GM23338 (cell line): ENCODE data around the gene CDC25B. TPM values are rescaled to one million over a fixed set of nuclear protein-coding genes. Genes with fewer than 3 reads are reported as not detected.

ENCODE experiments used
- ATAC-seq: fragments of 200-7000 bp; cut with Tn5 transposase; 3 replicates; pipeline ENCODE4 v1.9.1; 2020
- DNase-seq: peaks from one replicate; pipeline ENCODE4 v3.0.0-alpha.2; 2015; ENCODE audit warnings: low spot score
- H2AFZ ChIP-seq: fragments of 200-600 bp; sonication (generic); 2 replicates; pipeline ENCODE4 v1.8.0; 2016; ENCODE audit warnings: antibody characterized with exemption, mild to moderate bottlenecking, moderate library complexity
- H3F3A ChIP-seq: fragments of 200-600 bp; sonication (generic); replicated peaks from 2 replicates; pipeline ENCODE4 v1.8.0; 2017; ENCODE audit warnings: antibody characterized with exemption, mixed run types, low read depth
- H3K27ac ChIP-seq: fragments of 200-600 bp; sonication (generic); 2 replicates; pipeline ENCODE4 v1.6.1; 2016; ENCODE audit warnings: low read depth
- H3K27me3 ChIP-seq: fragments of 200-600 bp; sonication (generic); 2 replicates; pipeline ENCODE4 v1.8.0; 2016; ENCODE audit warnings: mild to moderate bottlenecking, mixed run types, moderate library complexity; ENCODE audit not compliant: insufficient read depth
- H3K36me3 ChIP-seq: fragments of 200-600 bp; sonication (generic); 2 replicates; pipeline ENCODE4 v1.8.0; 2016; ENCODE audit warnings: mild to moderate bottlenecking; ENCODE audit not compliant: insufficient read depth
- H3K4me1 ChIP-seq: fragments of 200-600 bp; sonication (generic); 2 replicates; pipeline ENCODE4 v1.8.0; 2016; ENCODE audit warnings: mild to moderate bottlenecking, moderate library complexity; ENCODE audit not compliant: insufficient read depth
- H3K4me2 ChIP-seq: fragments of 200-600 bp; sonication (generic); 2 replicates; pipeline ENCODE4 v1.7.1; 2017; ENCODE audit warnings: mixed run types
- H3K4me3 ChIP-seq: fragments of 200-600 bp; sonication (generic); 2 replicates; pipeline ENCODE4 v1.6.1; 2016; ENCODE audit warnings: mixed run types
- H3K79me2 ChIP-seq: fragments of 200-600 bp; sonication (generic); replicated peaks from 2 replicates; pipeline ENCODE4 v1.8.0; 2017; ENCODE audit warnings: mild to moderate bottlenecking; ENCODE audit not compliant: insufficient read depth
- H3K9me2 ChIP-seq: fragments of 200-600 bp; sonication (generic); 2 replicates; pipeline ENCODE4 v1.8.0; 2017; ENCODE audit not compliant: insufficient read depth
- H4K20me1 ChIP-seq: fragments of 200-600 bp; sonication (generic); replicated peaks from 2 replicates; pipeline ENCODE4 v1.8.0; 2017; ENCODE audit warnings: mild to moderate bottlenecking; ENCODE audit not compliant: insufficient read depth
- H3K27ac Mint-ChIP-seq: 2 replicates; pipeline ENCODE4 v1.8.0; 2020; ENCODE audit warnings: inconsistent platforms, mild to moderate bottlenecking, moderate library complexity, mixed read lengths
- H3K27me3 Mint-ChIP-seq: 3 replicates; pipeline ENCODE4 v1.8.0; 2022; ENCODE audit warnings: low read depth, mild to moderate bottlenecking, moderate library complexity, mixed read lengths, inconsistent platforms; ENCODE audit not compliant: insufficient read depth, poor library complexity
- H3K36me3 Mint-ChIP-seq: 3 replicates; pipeline ENCODE4 v1.8.0; 2021; ENCODE audit warnings: low read depth, mild to moderate bottlenecking, inconsistent platforms, moderate library complexity, mixed read lengths
- H3K4me1 Mint-ChIP-seq: 3 replicates; pipeline ENCODE4 v1.8.0; 2020; ENCODE audit warnings: mild to moderate bottlenecking, inconsistent platforms, mixed read lengths
- H3K4me3 Mint-ChIP-seq: 3 replicates; pipeline ENCODE4 v1.8.0; 2021; ENCODE audit warnings: moderate library complexity, mild to moderate bottlenecking, inconsistent platforms, mixed read lengths
- H3K9me3 Mint-ChIP-seq: 3 replicates; pipeline ENCODE4 v1.8.0; 2020; ENCODE audit warnings: moderate library complexity, mild to moderate bottlenecking, inconsistent platforms, mixed read lengths
- CREB1 ChIP-seq: fragments of 250-450 bp; sonication (Bioruptor Pico); IDR thresholded peaks from 2 replicates; pipeline ENCODE4 v1.5.0; 2020; ENCODE audit warnings: low read depth, mild to moderate bottlenecking, moderate library complexity
- ETS1 ChIP-seq: IDR thresholded peaks from 2 replicates; pipeline ENCODE4 v1.6.1; 2016; ENCODE audit warnings: antibody characterized with exemption
- EZH2phosphoT487 ChIP-seq: fragments of 200-600 bp; sonication (generic); IDR thresholded peaks from one replicate; pipeline ENCODE4 v1.8.1; 2018; ENCODE audit warnings: antibody characterized with exemption; ENCODE audit not compliant: unreplicated experiment
- JUNB ChIP-seq: IDR thresholded peaks from one replicate; pipeline ENCODE4 v1.6.1; 2016; ENCODE audit warnings: antibody characterized with exemption; ENCODE audit not compliant: unreplicated experiment
- NANOG ChIP-seq: IDR thresholded peaks from 2 replicates; pipeline ENCODE4 v1.6.1; 2016; ENCODE audit warnings: antibody characterized with exemption, borderline replicate concordance
- POLR2AphosphoS5 ChIP-seq: IDR thresholded peaks from 2 replicates; pipeline ENCODE4 v1.6.1; 2016; ENCODE audit warnings: antibody characterized with exemption, low read depth
- ZNF114 ChIP-seq: fragments of 250-450 bp; sonication (Bioruptor Pico); IDR thresholded peaks from 2 replicates; pipeline ENCODE4 v1.5.0; 2020; ENCODE audit warnings: mild to moderate bottlenecking, moderate library complexity
- polyA plus RNA-seq: library from polyadenylated mRNA; unstranded; fragments of >200 nt; fragmentation: Nextera tagmentation; extraction: Ambion mirVana; gene quantifications from 2 replicates; pipeline ENCODE4 v1.2.1, GENCODE V29; 2016
- total RNA-seq: library from RNA; depleted of rRNA; stranded (reverse); fragments of >200 nt; shearing (Covaris generic); gene quantifications from 2 replicates; pipeline ENCODE4 v1.2.3, GENCODE V29; 2014
- TF ChIP-seq, protein P1 (sequence below): fragments of 250-450 bp; sonication (Bioruptor Pico); IDR thresholded peaks from 2 replicates; pipeline ENCODE4 v1.5.0; 2020; ENCODE audit warnings: mild to moderate bottlenecking, moderate library complexity
- TF ChIP-seq, protein P2 (sequence below), 2 experiments: fragments of 200-600 bp in 1 of 2; sonication (generic) in 1 of 2; conservative IDR thresholded peaks; 2 replicates each; pipeline versions ENCODE4 v1.5.1 to v1.6.1; 2016 to 2017; ENCODE audit warnings: antibody characterized with exemption in 2 of 2, low read depth in 2 of 2, mild to moderate bottlenecking in 2 of 2, moderate library complexity in 1 of 2

The CDC25B gene
- total and polyA plus RNA-seq, 2 experiments from 2014 or later: 10.5 to 33.0 TPM

DNA sequence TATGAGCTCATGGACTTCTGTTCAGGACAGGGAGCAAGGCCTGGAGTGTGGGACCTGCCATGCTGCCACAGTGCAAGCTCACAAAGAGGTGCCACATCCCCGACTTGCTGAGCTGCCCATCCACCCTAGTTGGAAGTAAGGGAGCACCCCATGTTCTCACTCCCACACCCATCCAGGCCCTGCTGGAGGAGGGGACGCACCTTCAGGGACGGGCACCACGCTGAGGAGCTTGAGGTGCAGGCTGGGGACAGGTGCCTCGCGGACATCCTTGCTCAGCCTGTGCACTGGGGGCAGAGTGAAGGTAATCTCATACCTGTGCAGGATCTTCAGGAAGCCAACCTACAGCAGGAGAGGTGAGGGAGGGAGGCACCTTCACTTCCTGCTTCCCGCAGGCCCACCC, 40.8 kb upstream of the CDC25B start:
- no peak for TF ChIP-seq ETS1
- no peak for DNase-seq
- Mint-ChIP-seq H3K4me3 (no peak overlapping the region), H3K36me3 (peaks cover 15% of the 10 kb centered on the region), H3K27ac (no peak overlapping the region), H3K4me1 (peaks cover 15% of the 10 kb centered on the region), H3K27me3 (peaks cover 31% of the 10 kb centered on the region), H3K9me3 (peaks cover 4% of the 10 kb centered on the region; the same call in 1 of the 3 replicates)
- H3F3A ChIP-seq: peaks cover 14% of the 10 kb centered on the region
- peaks cover 8% of the 10 kb centered on the region; the same call in 1 of the 2 replicates for H3K4me1 ChIP-seq
- no peak for ATAC-seq
- H3K36me3 ChIP-seq: peaks cover 7% of the 10 kb centered on the region; the same call in 1 of the 2 replicates
- peaks cover 13% of the 10 kb centered on the region for H3K27me3 ChIP-seq
- no peaks in the 10 kb centered on the region for H3K9me2 ChIP-seq
- peaks cover 22% of the 10 kb centered on the region for H4K20me1 ChIP-seq
- no peak overlapping the region for H3K27ac ChIP-seq
- H2AFZ ChIP-seq: no peak overlapping the region
- H3K79me2 ChIP-seq: no peaks in the 10 kb centered on the region
- no peak overlapping the region for H3K4me2 ChIP-seq
- H3K4me3 ChIP-seq: no peak overlapping the region

- peaks cover 15% of the 10 kb centered on the region for H3K36me3 Mint-ChIP-seq
- Histone ChIP-seq H3K27me3 (peaks cover 6% of the 10 kb centered on the region), H3K27ac (no peak overlapping the region), H3K4me3 (no peak overlapping the region), H3K79me2 (peaks cover under 1% of the 10 kb centered on the region; the same call in 1 of the 2 replicates), H3F3A (peaks cover 10% of the 10 kb centered on the region), H4K20me1 (peaks cover 20% of the 10 kb centered on the region), H3K4me2 (no peak overlapping the region), H3K9me2 (no peaks in the 10 kb centered on the region), H3K36me3 (peaks cover 7% of the 10 kb centered on the region; the same call in 1 of the 2 replicates), H2AFZ (no peak overlapping the region), H3K4me1 (peaks cover 12% of the 10 kb centered on the region)
- H3K4me3 Mint-ChIP-seq: no peak overlapping the region
- H3K4me1 Mint-ChIP-seq: peaks cover 11% of the 10 kb centered on the region
- peaks cover under 1% of the 10 kb centered on the region; the same call in 1 of the 3 replicates for H3K9me3 Mint-ChIP-seq
- DNase-seq (no peak), ATAC-seq (no peak)
- no peak overlapping the region for H3K27ac Mint-ChIP-seq
- peaks cover 24% of the 10 kb centered on the region for H3K27me3 Mint-ChIP-seq
- TF ChIP-seq ETS1 (no peak), EZH2phosphoT487 (no peak), POLR2AphosphoS5 (no peak), NANOG (no peak), CREB1 (CRISPR knock-in tag) (no peak), JUNB (no peak), ZNF114 (CRISPR knock-in tag) (no peak)
- TF ChIP-seq, protein P1, sequence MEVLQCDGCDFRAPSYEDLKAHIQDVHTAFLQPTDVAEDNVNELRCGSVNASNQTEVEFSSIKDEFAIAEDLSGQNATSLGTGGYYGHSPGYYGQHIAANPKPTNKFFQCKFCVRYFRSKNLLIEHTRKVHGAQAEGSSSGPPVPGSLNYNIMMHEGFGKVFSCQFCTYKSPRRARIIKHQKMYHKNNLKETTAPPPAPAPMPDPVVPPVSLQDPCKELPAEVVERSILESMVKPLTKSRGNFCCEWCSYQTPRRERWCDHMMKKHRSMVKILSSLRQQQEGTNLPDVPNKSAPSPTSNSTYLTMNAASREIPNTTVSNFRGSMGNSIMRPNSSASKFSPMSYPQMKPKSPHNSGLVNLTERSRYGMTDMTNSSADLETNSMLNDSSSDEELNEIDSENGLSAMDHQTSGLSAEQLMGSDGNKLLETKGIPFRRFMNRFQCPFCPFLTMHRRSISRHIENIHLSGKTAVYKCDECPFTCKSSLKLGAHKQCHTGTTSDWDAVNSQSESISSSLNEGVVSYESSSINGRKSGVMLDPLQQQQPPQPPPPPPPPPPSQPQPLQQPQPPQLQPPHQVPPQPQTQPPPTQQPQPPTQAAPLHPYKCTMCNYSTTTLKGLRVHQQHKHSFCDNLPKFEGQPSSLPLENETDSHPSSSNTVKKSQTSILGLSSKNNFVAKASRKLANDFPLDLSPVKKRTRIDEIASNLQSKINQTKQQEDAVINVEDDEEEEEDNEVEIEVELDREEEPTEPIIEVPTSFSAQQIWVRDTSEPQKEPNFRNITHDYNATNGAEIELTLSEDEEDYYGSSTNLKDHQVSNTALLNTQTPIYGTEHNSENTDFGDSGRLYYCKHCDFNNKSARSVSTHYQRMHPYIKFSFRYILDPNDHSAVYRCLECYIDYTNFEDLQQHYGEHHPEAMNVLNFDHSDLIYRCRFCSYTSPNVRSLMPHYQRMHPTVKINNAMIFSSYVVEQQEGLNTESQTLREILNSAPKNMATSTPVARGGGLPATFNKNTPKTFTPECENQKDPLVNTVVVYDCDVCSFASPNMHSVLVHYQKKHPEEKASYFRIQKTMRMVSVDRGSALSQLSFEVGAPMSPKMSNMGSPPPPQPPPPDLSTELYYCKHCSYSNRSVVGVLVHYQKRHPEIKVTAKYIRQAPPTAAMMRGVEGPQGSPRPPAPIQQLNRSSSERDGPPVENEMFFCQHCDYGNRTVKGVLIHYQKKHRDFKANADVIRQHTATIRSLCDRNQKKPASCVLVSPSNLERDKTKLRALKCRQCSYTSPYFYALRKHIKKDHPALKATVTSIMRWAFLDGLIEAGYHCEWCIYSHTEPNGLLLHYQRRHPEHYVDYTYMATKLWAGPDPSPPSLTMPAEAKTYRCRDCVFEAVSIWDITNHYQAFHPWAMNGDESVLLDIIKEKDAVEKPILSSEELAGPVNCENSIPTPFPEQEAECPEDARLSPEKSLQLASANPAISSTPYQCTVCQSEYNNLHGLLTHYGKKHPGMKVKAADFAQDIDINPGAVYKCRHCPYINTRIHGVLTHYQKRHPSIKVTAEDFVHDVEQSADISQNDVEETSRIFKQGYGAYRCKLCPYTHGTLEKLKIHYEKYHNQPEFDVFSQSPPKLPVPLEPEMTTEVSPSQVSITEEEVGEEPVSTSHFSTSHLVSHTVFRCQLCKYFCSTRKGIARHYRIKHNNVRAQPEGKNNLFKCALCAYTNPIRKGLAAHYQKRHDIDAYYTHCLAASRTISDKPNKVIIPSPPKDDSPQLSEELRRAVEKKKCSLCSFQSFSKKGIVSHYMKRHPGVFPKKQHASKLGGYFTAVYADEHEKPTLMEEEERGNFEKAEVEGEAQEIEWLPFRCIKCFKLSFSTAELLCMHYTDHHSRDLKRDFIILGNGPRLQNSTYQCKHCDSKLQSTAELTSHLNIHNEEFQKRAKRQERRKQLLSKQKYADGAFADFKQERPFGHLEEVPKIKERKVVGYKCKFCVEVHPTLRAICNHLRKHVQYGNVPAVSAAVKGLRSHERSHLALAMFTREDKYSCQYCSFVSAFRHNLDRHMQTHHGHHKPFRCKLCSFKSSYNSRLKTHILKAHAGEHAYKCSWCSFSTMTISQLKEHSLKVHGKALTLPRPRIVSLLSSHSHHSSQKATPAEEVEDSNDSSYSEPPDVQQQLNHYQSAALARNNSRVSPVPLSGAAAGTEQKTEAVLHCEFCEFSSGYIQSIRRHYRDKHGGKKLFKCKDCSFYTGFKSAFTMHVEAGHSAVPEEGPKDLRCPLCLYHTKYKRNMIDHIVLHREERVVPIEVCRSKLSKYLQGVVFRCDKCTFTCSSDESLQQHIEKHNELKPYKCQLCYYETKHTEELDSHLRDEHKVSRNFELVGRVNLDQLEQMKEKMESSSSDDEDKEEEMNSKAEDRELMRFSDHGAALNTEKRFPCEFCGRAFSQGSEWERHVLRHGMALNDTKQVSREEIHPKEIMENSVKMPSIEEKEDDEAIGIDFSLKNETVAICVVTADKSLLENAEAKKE (CRISPR knock-in tag): no peak
- TF ChIP-seq, protein P2, sequence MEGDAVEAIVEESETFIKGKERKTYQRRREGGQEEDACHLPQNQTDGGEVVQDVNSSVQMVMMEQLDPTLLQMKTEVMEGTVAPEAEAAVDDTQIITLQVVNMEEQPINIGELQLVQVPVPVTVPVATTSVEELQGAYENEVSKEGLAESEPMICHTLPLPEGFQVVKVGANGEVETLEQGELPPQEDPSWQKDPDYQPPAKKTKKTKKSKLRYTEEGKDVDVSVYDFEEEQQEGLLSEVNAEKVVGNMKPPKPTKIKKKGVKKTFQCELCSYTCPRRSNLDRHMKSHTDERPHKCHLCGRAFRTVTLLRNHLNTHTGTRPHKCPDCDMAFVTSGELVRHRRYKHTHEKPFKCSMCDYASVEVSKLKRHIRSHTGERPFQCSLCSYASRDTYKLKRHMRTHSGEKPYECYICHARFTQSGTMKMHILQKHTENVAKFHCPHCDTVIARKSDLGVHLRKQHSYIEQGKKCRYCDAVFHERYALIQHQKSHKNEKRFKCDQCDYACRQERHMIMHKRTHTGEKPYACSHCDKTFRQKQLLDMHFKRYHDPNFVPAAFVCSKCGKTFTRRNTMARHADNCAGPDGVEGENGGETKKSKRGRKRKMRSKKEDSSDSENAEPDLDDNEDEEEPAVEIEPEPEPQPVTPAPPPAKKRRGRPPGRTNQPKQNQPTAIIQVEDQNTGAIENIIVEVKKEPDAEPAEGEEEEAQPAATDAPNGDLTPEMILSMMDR (conservative IDR thresholded peaks at IDR 0.05; ENCODE audit: low read depth in 2 of 2): no peak
Measured at GRCh38 chr20:3755814-3756480, 40.2 kb upstream of the CDC25B start.
